DND-41 (cell line): Measurements from ENCODE around the gene ZNF207.

Experiments
- CTCF ChIP-seq: IDR thresholded peaks from 2 replicates; pipeline ENCODE4 v1.5.1; 2012; ENCODE audit warnings: borderline replicate concordance, low read length, moderate library complexity, mild to moderate bottlenecking; ENCODE audit not compliant: poor library complexity, severe bottlenecking; ENCODE audit errors: extremely low read depth
- EZH2 ChIP-seq: IDR thresholded peaks from 3 replicates; pipeline ENCODE4 v1.6.1; 2012; ENCODE audit warnings: borderline replicate concordance, low read depth, mild to moderate bottlenecking, moderate library complexity, low read length, inconsistent platforms; ENCODE audit not compliant: severe bottlenecking

- TF ChIP-seq CTCF (no peak), EZH2 (no peak)
Measured at GRCh38 chr17:32356750-32357149, 6.8 kb downstream of the ZNF207 start.
